ENCODE data around the gene TFF3.

- TF ChIP-seq TAF1 (IDR thresholded peaks at IDR 0.05; ENCODE audit: low read depth) = no peak
- TF ChIP-seq CTCF (IDR thresholded peaks at IDR 0.05; ENCODE audit: poor library complexity, severe bottlenecking) = no peak
- no peak for TF ChIP-seq EP300 (conservative IDR thresholded peaks at IDR 0.05; ENCODE audit: poor library complexity, severe bottlenecking)
- no peak for TF ChIP-seq REST (IDR thresholded peaks at IDR 0.05; ENCODE audit: borderline replicate concordance)
- TF ChIP-seq RAD21 (conservative IDR thresholded peaks at IDR 0.05) = peak; percentile 47
- no peak for TF ChIP-seq POLR2AphosphoS5 (IDR thresholded peaks at IDR 0.05)
- no peak for TF ChIP-seq MXI1 (conservative IDR thresholded peaks at IDR 0.05; ENCODE audit: poor library complexity, severe bottlenecking)
- no peak for TF ChIP-seq EZH2 (IDR thresholded peaks at IDR 0.05; ENCODE audit: borderline replicate concordance, insufficient read depth, low read length, poor library complexity, severe bottlenecking)
- peak; percentile 54 for TF ChIP-seq SMC3 (conservative IDR thresholded peaks at IDR 0.05; ENCODE audit: poor library complexity)
These were observed 38.6 kb downstream of the TFF3 start for GRCh38 chr21:42276526-42277154.

Data from neural cell (in vitro differentiated cells).